GM12878 (cell line): ENCODE results near the gene MPIG6B. TPM values are rescaled to one million over a fixed set of nuclear protein-coding genes. Genes with fewer than 3 reads are reported as not detected.

Experiments
- BACH1 ChIP-seq: fragments of 450-650 bp; IDR thresholded peaks from 2 replicates; pipeline ENCODE4 v1.6.1; 2017; ENCODE audit warnings: mild to moderate bottlenecking, borderline replicate concordance
- CEBPZ ChIP-seq: fragments of 150-350 bp; IDR thresholded peaks from 2 replicates; pipeline ENCODE4 v1.6.1; 2016; ENCODE audit warnings: low read depth, low read length
- CREB1 ChIP-seq: IDR thresholded peaks from 2 replicates; pipeline ENCODE4 v1.6.1; 2012; ENCODE audit warnings: low read depth, mild to moderate bottlenecking, inconsistent platforms
- E2F4 ChIP-seq: IDR thresholded peaks from 2 replicates; pipeline ENCODE4 v1.6.1; 2012; ENCODE audit warnings: low read depth, low read length, improper control_type of control experiment
- HSF1 ChIP-seq: fragments of 150-350 bp; IDR thresholded peaks from 2 replicates; pipeline ENCODE4 v1.6.1; 2014; ENCODE audit warnings: mild to moderate bottlenecking, low read depth, low read length
- IKZF2 ChIP-seq, 2 experiments: fragments of 450-650 bp; IDR thresholded peaks; 2 replicates each; pipeline ENCODE4 v1.6.1; 2017; ENCODE audit warnings: mild to moderate bottlenecking in 2 of 2, moderate library complexity in 2 of 2
- KAT2A ChIP-seq: conservative IDR thresholded peaks from 2 replicates; pipeline ENCODE4 v1.6.1; 2011; ENCODE audit warnings: low read depth, low read length; ENCODE audit not compliant: control insufficient read depth
- PBX3 ChIP-seq: IDR thresholded peaks from 2 replicates; pipeline ENCODE4 v1.6.1; 2011; ENCODE audit warnings: mild to moderate bottlenecking, low read depth, low read length, moderate library complexity; ENCODE audit not compliant: insufficient replicate concordance
- POU2F2 ChIP-seq: IDR thresholded peaks from 3 replicates; pipeline ENCODE4 v1.6.1; 2011; ENCODE audit warnings: low read depth, mild to moderate bottlenecking, low read length, borderline replicate concordance
- PRDM15 ChIP-seq: fragments of 450-650 bp; formaldehyde crosslinking; IDR thresholded peaks from 2 replicates; pipeline ENCODE4 v1.4.0; 2020; ENCODE audit warnings: mild to moderate bottlenecking, moderate library complexity
- RAD21 ChIP-seq: IDR thresholded peaks from 2 replicates; pipeline ENCODE4 v1.6.1; 2011; ENCODE audit warnings: mild to moderate bottlenecking, low read depth, low read length, moderate library complexity; ENCODE audit not compliant: insufficient read depth
- RB1 ChIP-seq: fragments of 450-650 bp; formaldehyde crosslinking; IDR thresholded peaks from 2 replicates; pipeline ENCODE4 v1.6.1; 2017; ENCODE audit warnings: mild to moderate bottlenecking, borderline replicate concordance
- STAT1 ChIP-seq: fragments of 450-650 bp; conservative IDR thresholded peaks from 2 replicates; pipeline ENCODE4 v1.6.1; 2014; ENCODE audit warnings: antibody characterized with exemption, mild to moderate bottlenecking
- SUPT20H ChIP-seq: IDR thresholded peaks from 2 replicates; pipeline ENCODE4 v1.6.1; 2011; ENCODE audit warnings: low read depth, mild to moderate bottlenecking, low read length, moderate library complexity, borderline replicate concordance; ENCODE audit not compliant: control insufficient read depth
- USF2 ChIP-seq: IDR thresholded peaks from 2 replicates; pipeline ENCODE4 v1.6.1; 2011; ENCODE audit warnings: low read depth, low read length, improper control_type of control experiment, borderline replicate concordance
- YY1 ChIP-seq: IDR thresholded peaks from 2 replicates; pipeline ENCODE4 v1.6.1; 2011; ENCODE audit warnings: low read depth, mild to moderate bottlenecking, low read length
- ZNF622 ChIP-seq: fragments of 450-650 bp; IDR thresholded peaks from 2 replicates; pipeline ENCODE4 v1.6.1; 2017; ENCODE audit warnings: mild to moderate bottlenecking, inconsistent platforms
- polyA plus RNA-seq, 11 experiments: library from polyadenylated mRNA; depleted of rRNA in 4 of 11; unstranded in 6 of 11; stranded (reverse) in 5 of 11; fragments of >200 nt; fragmentation: Nextera tagmentation in 4 of 11; fragmentation: Illumina TruSeq in 1 of 11; extraction: Ambion mirVana in 4 of 11; extraction: Trizol in 1 of 11; gene quantifications; 1 replicate in 1 of 11; 2 replicates in 10 of 11; pipeline versions ENCODE4 v1.2.1 to v1.2.3, GENCODE V29; 2011 to 2016; ENCODE audit warnings: inconsistent platforms in 2 of 11, missing spikeins in 2 of 11, low read depth in 1 of 11
- total RNA-seq, 4 experiments: library from RNA; depleted of rRNA in 3 of 4; stranded (reverse); fragments of >200 nt in 3 of 4; fragmentation: Illumina TruSeq in 1 of 4; extraction: Trizol in 1 of 4; gene quantifications; 2 replicates each; pipeline versions ENCODE4 v1.2.1 to v1.2.3, GENCODE V29; 2013 to 2021

Gene MPIG6B
- total and polyA plus RNA-seq, 10 of the 15 experiments (the other 5 are each of a cell fraction or from before 2014, with no cell fraction given), result not detected

- TF ChIP-seq CREB1 (no peak), PRDM15 (CRISPR knock-in tag) (no peak), KAT2A (no peak), STAT1 (no peak), CEBPZ (no peak), YY1 (peak; percentile 55; the same call in 1 of the 2 replicates), USF2 (no peak), BACH1 (no peak), RAD21 (no peak), HSF1 (no peak), PBX3 (peak; percentile 84), E2F4 (no peak), RB1 (0 out of 2 replicates have a peak, but pooled peaks have one; percentile 11), SUPT20H (no peak), ZNF622 (no peak), POU2F2 (no peak), IKZF2 (IDR thresholded peaks at IDR 0.05) (peak in 1 of 2 experiments; percentile 8; a peak in 3 of 4 replicates)
Measured at GRCh38 chr6:31734821-31735406, 11.7 kb downstream of the MPIG6B start (continued).
